Stimulated activated CD4-positive, alpha-beta T cell treated with anti-CD3 and anti-CD28 coated beads, Interleukin-12 subunit alpha, Interleukin-12 subunit beta, amount 100 ng/mL, for 24 hours (primary cell): ENCODE measurements around the gene FNIP2.
"Not testable (repeated sequence)": the region's sequence is repeated elsewhere in the genome, so short reads cannot be mapped to it uniquely, and the experiment has no call there.

ENCODE experiments used
- DNase-seq, 2 experiments: peaks; one replicate each; pipeline ENCODE4 v3.0.0-alpha.2; 2020; ENCODE audit warnings: low read depth in 2 of 2

Gene FNIP2

GRCh38 chr4:158793021-158793420 is 24.2 kb downstream of the FNIP2 start:
- no peak for DNase-seq

GRCh38 chr4:158793430-158793829 is 24.6 kb downstream of the FNIP2 start:
- DNase-seq = not testable (repeated sequence)

GRCh38 chr4:158796370-158797140 is 27.7 kb downstream of the FNIP2 start:
- no peak for DNase-seq

- DNase-seq = no peak
Observed at GRCh38 chr4:158798062-158798461, 29.2 kb downstream of the FNIP2 start.

- DNase-seq = no peak
Observed at GRCh38 chr4:158799013-158799770, 30.4 kb downstream of the FNIP2 start.

GRCh38 chr4:158799856-158800255 is 31.0 kb downstream of the FNIP2 start:
- no peak for DNase-seq

- DNase-seq = no peak
Observed at GRCh38 chr4:158801066-158801465, 32.2 kb downstream of the FNIP2 start.

- no peak for DNase-seq
Observed at GRCh38 chr4:158801677-158802076, 32.9 kb downstream of the FNIP2 start.

GRCh38 chr4:158802914-158803313 is 34.1 kb downstream of the FNIP2 start:
- no peak for DNase-seq

GRCh38 chr4:158805635-158806471 is 37.0 kb downstream of the FNIP2 start:
- DNase-seq = no peak

- no peak for DNase-seq
Observed at GRCh38 chr4:158807691-158808090, 38.9 kb downstream of the FNIP2 start.

- DNase-seq = no peak
Observed at GRCh38 chr4:158808399-158808798, 39.6 kb downstream of the FNIP2 start.

- DNase-seq = not testable (repeated sequence)
Observed at GRCh38 chr4:158809208-158809607, 40.4 kb downstream of the FNIP2 start.

- no peak for DNase-seq
Observed at GRCh38 chr4:158809611-158810486, 41.0 kb downstream of the FNIP2 start.

GRCh38 chr4:158810487-158811215 is 41.8 kb downstream of the FNIP2 start:
- no peak for DNase-seq

- DNase-seq = no peak
Observed at GRCh38 chr4:158811216-158811540, 42.4 kb downstream of the FNIP2 start.

- no peak for DNase-seq
Observed at GRCh38 chr4:158811704-158812103, 42.9 kb downstream of the FNIP2 start.

GRCh38 chr4:158812133-158812532 is 43.3 kb downstream of the FNIP2 start:
- DNase-seq = no peak

- DNase-seq = no peak
Observed at GRCh38 chr4:158812543-158812942, 43.7 kb downstream of the FNIP2 start.

- no peak for DNase-seq
Observed at GRCh38 chr4:158813113-158813512, 44.3 kb downstream of the FNIP2 start.

- no peak for DNase-seq
Observed at GRCh38 chr4:158814207-158814606, 45.4 kb downstream of the FNIP2 start.
